ENCODE data around the gene DMD. TPM values are rescaled to one million over a fixed set of nuclear protein-coding genes. Genes with fewer than 3 reads are reported as not detected.
A peak's percentile ranks its signal among the peaks of the same experiment; 100 is the strongest.

Gene DMD
- total RNA-seq, 1 experiment from 2014 or later, result 2.2 TPM

- intact Hi-C loops (cut with micrococcal nuclease; ENCODE audit: unreplicated experiment), result no loop called here
- Histone ChIP-seq H3K4me1 (ENCODE audit: control insufficient read depth, insufficient read depth, low read length) (no peaks in the 10 kb centered on the region), H3K4me3 (ENCODE audit: low read depth in 2 of 2, low read length in 2 of 2) (no peak overlapping the region), H3K9me3 (ENCODE audit: control insufficient read depth, insufficient read depth, low read depth, low read length) (no peaks in the 10 kb centered on the region), H3K27me3 (ENCODE audit: control insufficient read depth, insufficient read depth, low read length) (no peaks in the 10 kb centered on the region), H3K27ac (ENCODE audit: low read length) (no peak overlapping the region), H3K36me3 (ENCODE audit: control insufficient read depth, insufficient read depth, low read length) (no peaks in the 10 kb centered on the region)
- TF ChIP-seq TCF7L2 (IDR thresholded peaks at IDR 0.05; ENCODE audit: low read depth, low read length) (no peak), POLR2AphosphoS5 (IDR thresholded peaks at IDR 0.05; ENCODE audit: low read depth, low read length) (no peak), SIN3A (IDR thresholded peaks at IDR 0.05; ENCODE audit: borderline replicate concordance, insufficient read depth, low read depth, low read length) (no peak)
- no TSS peak for BruUV-seq (replicated peaks)
- DNase-seq (ENCODE audit: low read depth, low spot score) (no peak), ATAC-seq (no peak)
- in situ Hi-C loops (cut with HindIII; ENCODE audit: low pct_unique_long_range_greater_than_20kb, low sequenced_read_pairs), result no loop called here
- POLR2A ChIA-PET, result no interaction called here
- CTCF ChIA-PET, result no interaction called here
These were observed 1071.9 kb downstream of the DMD start for GRCh38 chrX:32139476-32139875.

- H3K4me3 ChIP-seq (ENCODE audit: low read depth in 2 of 2, low read length in 2 of 2), result no peak overlapping the region
- intact Hi-C loops (cut with micrococcal nuclease; ENCODE audit: unreplicated experiment), result no loop called here
- ChIA-PET POLR2A (no interaction called here), CTCF (no interaction called here)
- no peaks in the 10 kb centered on the region for H3K4me1 ChIP-seq (ENCODE audit: control insufficient read depth, insufficient read depth, low read length)
- H3K27ac ChIP-seq (ENCODE audit: low read length), result no peak overlapping the region
- no peaks in the 10 kb centered on the region for H3K27me3 ChIP-seq (ENCODE audit: control insufficient read depth, insufficient read depth, low read length)
- no peaks in the 10 kb centered on the region for H3K36me3 ChIP-seq (ENCODE audit: control insufficient read depth, insufficient read depth, low read length)
- no peaks in the 10 kb centered on the region for H3K9me3 ChIP-seq (ENCODE audit: control insufficient read depth, insufficient read depth, low read depth, low read length)
- in situ Hi-C loops (cut with HindIII; ENCODE audit: low pct_unique_long_range_greater_than_20kb, low sequenced_read_pairs), result no loop called here
- BruUV-seq (replicated peaks), result no TSS peak
- DNase-seq (ENCODE audit: low read depth, low spot score) (no peak), ATAC-seq (no peak)
- TF ChIP-seq REST (IDR thresholded peaks at IDR 0.05; ENCODE audit: insufficient read depth in 1 of 2, low read depth in 2 of 2, low read length in 1 of 2) (peak; percentile 60 to 64; a peak in 2 of 4 replicates), CTCF (IDR thresholded peaks at IDR 0.05) (no peak)
These were observed 1073.8 kb downstream of the DMD start for GRCh38 chrX:32137525-32137924.

- Histone ChIP-seq H3K4me3 (ENCODE audit: low read depth in 2 of 2, low read length in 2 of 2) (no peak overlapping the region), H3K27ac (ENCODE audit: low read length) (no peak overlapping the region), H3K36me3 (ENCODE audit: control insufficient read depth, insufficient read depth, low read length) (no peaks in the 10 kb centered on the region), H3K9me3 (ENCODE audit: control insufficient read depth, insufficient read depth, low read depth, low read length) (no peaks in the 10 kb centered on the region), H3K4me1 (ENCODE audit: control insufficient read depth, insufficient read depth, low read length) (no peaks in the 10 kb centered on the region), H3K27me3 (ENCODE audit: control insufficient read depth, insufficient read depth, low read length) (no peaks in the 10 kb centered on the region)
- BruUV-seq (replicated peaks), result no TSS peak
- ChIA-PET POLR2A (no interaction called here), CTCF (no interaction called here)
- TF ChIP-seq SIN3A (IDR thresholded peaks at IDR 0.05; ENCODE audit: borderline replicate concordance, insufficient read depth, low read depth, low read length) (no peak), POLR2AphosphoS5 (IDR thresholded peaks at IDR 0.05; ENCODE audit: low read depth, low read length) (no peak), CTCF (IDR thresholded peaks at IDR 0.05) (no peak), TCF7L2 (IDR thresholded peaks at IDR 0.05; ENCODE audit: low read depth, low read length) (no peak), REST (IDR thresholded peaks at IDR 0.05; ENCODE audit: insufficient read depth in 1 of 2, low read depth in 2 of 2, low read length in 1 of 2) (no peak)
- DNase-seq (ENCODE audit: low read depth, low spot score) (no peak), ATAC-seq (no peak)
- intact Hi-C loops (cut with micrococcal nuclease; ENCODE audit: unreplicated experiment) (no loop called here), in situ Hi-C loops (cut with HindIII; ENCODE audit: low pct_unique_long_range_greater_than_20kb, low sequenced_read_pairs) (no loop called here)
These were observed 1084.4 kb downstream of the DMD start for GRCh38 chrX:32126997-32127396.

Data from Panc1 (cell line).